Nephron progenitor cell (in vitro differentiated cells): Measurements from ENCODE around the gene COPS8.

Experiments
- DNase-seq: peaks from one replicate; pipeline ENCODE4 v3.0.0; 2021
- H3K27ac Mint-ChIP-seq: 2 replicates; pipeline ENCODE4 v1.8.0; 2021; ENCODE audit warnings: mild to moderate bottlenecking, moderate library complexity, mixed read lengths
- H3K27me3 Mint-ChIP-seq: 2 replicates; pipeline ENCODE4 v1.8.0; 2021; ENCODE audit warnings: mild to moderate bottlenecking, low read depth, mixed read lengths; ENCODE audit not compliant: poor library complexity
- H3K36me3 Mint-ChIP-seq: 2 replicates; pipeline ENCODE4 v1.8.0; 2021; ENCODE audit warnings: low read depth, mixed read lengths
- H3K4me1 Mint-ChIP-seq: 2 replicates; pipeline ENCODE4 v1.8.0; 2021; ENCODE audit warnings: mixed read lengths
- H3K4me3 Mint-ChIP-seq: 2 replicates; pipeline ENCODE4 v1.8.0; 2021; ENCODE audit warnings: mild to moderate bottlenecking, moderate library complexity, mixed read lengths
- H3K9me3 Mint-ChIP-seq: 2 replicates; pipeline ENCODE4 v1.8.0; 2021; ENCODE audit warnings: mild to moderate bottlenecking, moderate library complexity, mixed read lengths
- TF ChIP-seq, protein P1 (sequence below): fragments of 200-600 bp; sonication (generic); IDR thresholded peaks from 2 replicates; pipeline ENCODE4 v1.5.0; 2021; ENCODE audit warnings: antibody characterized with exemption

Gene COPS8

GRCh38 chr2:237056287-237056875, 29.3 kb upstream of the COPS8 start:
- Mint-ChIP-seq H3K27me3 (peaks cover 8% of the 10 kb centered on the region), H3K27ac (peak overlapping the region; percentile 39), H3K9me3 (no peaks in the 10 kb centered on the region), H3K4me3 (no peak overlapping the region), H3K4me1 (peaks cover 14% of the 10 kb centered on the region), H3K36me3 (no peaks in the 10 kb centered on the region)
- TF ChIP-seq, protein P1, sequence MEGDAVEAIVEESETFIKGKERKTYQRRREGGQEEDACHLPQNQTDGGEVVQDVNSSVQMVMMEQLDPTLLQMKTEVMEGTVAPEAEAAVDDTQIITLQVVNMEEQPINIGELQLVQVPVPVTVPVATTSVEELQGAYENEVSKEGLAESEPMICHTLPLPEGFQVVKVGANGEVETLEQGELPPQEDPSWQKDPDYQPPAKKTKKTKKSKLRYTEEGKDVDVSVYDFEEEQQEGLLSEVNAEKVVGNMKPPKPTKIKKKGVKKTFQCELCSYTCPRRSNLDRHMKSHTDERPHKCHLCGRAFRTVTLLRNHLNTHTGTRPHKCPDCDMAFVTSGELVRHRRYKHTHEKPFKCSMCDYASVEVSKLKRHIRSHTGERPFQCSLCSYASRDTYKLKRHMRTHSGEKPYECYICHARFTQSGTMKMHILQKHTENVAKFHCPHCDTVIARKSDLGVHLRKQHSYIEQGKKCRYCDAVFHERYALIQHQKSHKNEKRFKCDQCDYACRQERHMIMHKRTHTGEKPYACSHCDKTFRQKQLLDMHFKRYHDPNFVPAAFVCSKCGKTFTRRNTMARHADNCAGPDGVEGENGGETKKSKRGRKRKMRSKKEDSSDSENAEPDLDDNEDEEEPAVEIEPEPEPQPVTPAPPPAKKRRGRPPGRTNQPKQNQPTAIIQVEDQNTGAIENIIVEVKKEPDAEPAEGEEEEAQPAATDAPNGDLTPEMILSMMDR = no peak
- no peak for DNase-seq

- TF ChIP-seq, protein P1 = no peak
- Mint-ChIP-seq H3K4me3 (no peak overlapping the region), H3K4me1 (peaks cover 15% of the 10 kb centered on the region), H3K27me3 (peaks cover 8% of the 10 kb centered on the region), H3K36me3 (no peaks in the 10 kb centered on the region), H3K27ac (no peak overlapping the region), H3K9me3 (no peaks in the 10 kb centered on the region)
- no peak for DNase-seq
Observed at GRCh38 chr2:237057107-237057506, 28.6 kb upstream of the COPS8 start.

GRCh38 chr2:237057893-237058300, 27.8 kb upstream of the COPS8 start:
- Mint-ChIP-seq H3K4me1 (peaks cover 15% of the 10 kb centered on the region), H3K4me3 (no peak overlapping the region), H3K27me3 (peaks cover 5% of the 10 kb centered on the region), H3K9me3 (no peaks in the 10 kb centered on the region), H3K27ac (no peak overlapping the region), H3K36me3 (no peaks in the 10 kb centered on the region)
- no peak for DNase-seq
- TF ChIP-seq, protein P1 = no peak

DNA sequence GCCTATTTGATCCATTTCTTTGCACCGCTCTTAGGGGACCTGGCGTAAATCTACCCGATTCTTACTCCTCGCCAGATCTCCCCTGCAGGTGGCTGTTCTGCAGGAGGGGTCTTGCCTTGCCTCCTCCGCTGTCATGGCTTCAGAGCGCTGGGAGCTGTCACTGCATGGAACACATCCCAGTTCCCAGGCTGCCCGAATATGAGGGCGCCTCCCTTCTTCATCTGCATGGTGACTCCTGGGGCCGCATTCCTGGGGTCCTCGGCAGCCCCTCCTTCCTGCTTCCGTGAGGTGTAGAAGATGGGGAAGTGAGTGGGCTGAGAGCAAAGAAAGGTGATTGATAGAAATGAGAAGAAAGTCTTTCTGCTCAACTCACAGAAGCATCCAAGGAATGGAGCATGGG, 27.3 kb upstream of the COPS8 start:
- Mint-ChIP-seq H3K4me1 (peaks cover 15% of the 10 kb centered on the region), H3K9me3 (no peaks in the 10 kb centered on the region), H3K27me3 (no peaks in the 10 kb centered on the region), H3K36me3 (no peaks in the 10 kb centered on the region), H3K27ac (no peak overlapping the region), H3K4me3 (no peak overlapping the region)
- DNase-seq = no peak
- TF ChIP-seq, protein P1 = no peak

GRCh38 chr2:237059155-237059875, 26.4 kb upstream of the COPS8 start:
- Mint-ChIP-seq H3K36me3 (no peaks in the 10 kb centered on the region), H3K9me3 (no peaks in the 10 kb centered on the region), H3K4me3 (no peak overlapping the region), H3K27ac (no peak overlapping the region), H3K27me3 (no peaks in the 10 kb centered on the region), H3K4me1 (peaks cover 15% of the 10 kb centered on the region)
- no peak for DNase-seq
- TF ChIP-seq, protein P1 = no peak
